ENCODE data around the gene CEP192.

DNA sequence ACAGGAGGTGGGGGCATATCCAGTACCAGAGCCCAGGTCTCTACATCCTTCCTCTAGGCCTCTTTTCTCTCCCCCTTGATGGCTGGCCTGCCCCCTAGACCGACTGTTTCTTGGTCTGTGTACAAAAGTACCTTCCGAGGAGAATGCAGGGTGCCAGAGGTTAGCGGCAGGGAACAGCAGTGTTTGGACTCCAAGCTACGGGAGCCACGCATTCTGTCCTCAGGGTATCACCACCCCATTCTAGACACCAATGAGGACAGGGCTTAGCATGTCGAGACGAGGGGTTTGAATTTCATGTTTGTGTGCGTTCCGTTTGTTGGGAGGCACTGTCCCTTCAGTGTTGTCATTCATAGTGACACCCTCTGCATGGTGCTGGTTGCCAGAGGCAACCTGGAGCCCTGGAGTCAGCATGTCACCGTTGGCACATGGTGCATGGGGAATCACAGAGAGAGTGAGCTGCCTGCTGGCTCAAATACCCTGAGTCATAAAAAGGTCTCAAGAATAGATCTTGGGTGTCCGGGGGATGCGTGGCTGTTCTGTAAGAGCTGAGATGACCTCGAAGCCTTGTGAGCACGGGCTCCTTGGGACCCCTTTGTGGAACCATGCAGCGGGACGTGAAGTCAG lies 170.2 kb downstream of the CEP192 start:
- TF ChIP-seq SMC3 (IDR thresholded peaks at IDR 0.05; ENCODE audit: low read depth, low read length) (no peak), RFX5 (IDR thresholded peaks at IDR 0.05; ENCODE audit: low read depth, low read length) (no peak)
- TF ChIP-seq, protein P1, sequence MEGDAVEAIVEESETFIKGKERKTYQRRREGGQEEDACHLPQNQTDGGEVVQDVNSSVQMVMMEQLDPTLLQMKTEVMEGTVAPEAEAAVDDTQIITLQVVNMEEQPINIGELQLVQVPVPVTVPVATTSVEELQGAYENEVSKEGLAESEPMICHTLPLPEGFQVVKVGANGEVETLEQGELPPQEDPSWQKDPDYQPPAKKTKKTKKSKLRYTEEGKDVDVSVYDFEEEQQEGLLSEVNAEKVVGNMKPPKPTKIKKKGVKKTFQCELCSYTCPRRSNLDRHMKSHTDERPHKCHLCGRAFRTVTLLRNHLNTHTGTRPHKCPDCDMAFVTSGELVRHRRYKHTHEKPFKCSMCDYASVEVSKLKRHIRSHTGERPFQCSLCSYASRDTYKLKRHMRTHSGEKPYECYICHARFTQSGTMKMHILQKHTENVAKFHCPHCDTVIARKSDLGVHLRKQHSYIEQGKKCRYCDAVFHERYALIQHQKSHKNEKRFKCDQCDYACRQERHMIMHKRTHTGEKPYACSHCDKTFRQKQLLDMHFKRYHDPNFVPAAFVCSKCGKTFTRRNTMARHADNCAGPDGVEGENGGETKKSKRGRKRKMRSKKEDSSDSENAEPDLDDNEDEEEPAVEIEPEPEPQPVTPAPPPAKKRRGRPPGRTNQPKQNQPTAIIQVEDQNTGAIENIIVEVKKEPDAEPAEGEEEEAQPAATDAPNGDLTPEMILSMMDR (conservative IDR thresholded peaks at IDR 0.05; ENCODE audit: low read depth, low read length), result no peak

All from IMR-90 (cell line).